ENCODE results near the gene C9.
"Not testable (repeated sequence)": the region's sequence is repeated elsewhere in the genome, so short reads cannot be mapped to it uniquely, and the experiment has no call there.

Gene C9

GRCh38 chr5:39266442-39266841 lies 97.9 kb downstream of the C9 start:
- DNase-seq (ENCODE audit: low read depth in 2 of 3, low spot score in 1 of 3), result no peak

GRCh38 chr5:39264528-39264927 lies 99.8 kb downstream of the C9 start:
- no peak for DNase-seq (ENCODE audit: low read depth in 2 of 3, low spot score in 1 of 3)

GRCh38 chr5:39262981-39263380 lies 101.3 kb downstream of the C9 start:
- no peak for DNase-seq (ENCODE audit: low read depth in 2 of 3, low spot score in 1 of 3)

- no peak for DNase-seq (ENCODE audit: low read depth in 2 of 3, low spot score in 1 of 3)
Observed at GRCh38 chr5:39260095-39260494, 104.2 kb downstream of the C9 start.

GRCh38 chr5:39257554-39257953 lies 106.7 kb downstream of the C9 start:
- DNase-seq (ENCODE audit: low read depth in 2 of 3, low spot score in 1 of 3), result no peak

- DNase-seq (ENCODE audit: low read depth in 2 of 3, low spot score in 1 of 3), result no peak
Observed at GRCh38 chr5:39256477-39257235, 107.6 kb downstream of the C9 start.

- no peak for DNase-seq (ENCODE audit: low read depth in 2 of 3, low spot score in 1 of 3)
Observed at GRCh38 chr5:39255406-39255805, 108.9 kb downstream of the C9 start.

GRCh38 chr5:39254671-39255070 lies 109.6 kb downstream of the C9 start:
- no peak for DNase-seq (ENCODE audit: low read depth in 2 of 3, low spot score in 1 of 3)

- DNase-seq (ENCODE audit: low read depth in 2 of 3, low spot score in 1 of 3), result no peak
Observed at GRCh38 chr5:39253196-39253595, 111.1 kb downstream of the C9 start.

GRCh38 chr5:39249564-39250274 lies 114.6 kb downstream of the C9 start:
- DNase-seq (ENCODE audit: low read depth in 2 of 3, low spot score in 1 of 3), result no peak

- DNase-seq (ENCODE audit: low read depth in 2 of 3, low spot score in 1 of 3), result no peak
Observed at GRCh38 chr5:39249069-39249468, 115.2 kb downstream of the C9 start.

GRCh38 chr5:39240750-39241149 lies 123.5 kb downstream of the C9 start:
- DNase-seq (ENCODE audit: low read depth in 2 of 3, low spot score in 1 of 3), result no peak

GRCh38 chr5:39238366-39239105 lies 125.8 kb downstream of the C9 start:
- no peak for DNase-seq (ENCODE audit: low read depth in 2 of 3, low spot score in 1 of 3)

- no peak for DNase-seq (ENCODE audit: low read depth in 2 of 3, low spot score in 1 of 3)
Observed at GRCh38 chr5:39236718-39237117, 127.6 kb downstream of the C9 start.

GRCh38 chr5:39235648-39236047 lies 128.6 kb downstream of the C9 start:
- DNase-seq (ENCODE audit: low read depth in 2 of 3, low spot score in 1 of 3), result no peak

- not testable (repeated sequence) for DNase-seq (ENCODE audit: low read depth in 2 of 3, low spot score in 1 of 3)
Observed at GRCh38 chr5:39234494-39234893, 129.8 kb downstream of the C9 start.

Data from stimulated activated CD4-positive, alpha-beta T cell treated with anti-CD3 and anti-CD28 coated beads, Interleukin-12 subunit alpha, Interleukin-12 subunit beta, amount 100 ng/mL, for 48 hours (primary cell).